Hepatocyte (in vitro differentiated cells): ENCODE data around the gene GGT6. TPM values are rescaled to one million over a fixed set of nuclear protein-coding genes. Genes with fewer than 3 reads are reported as not detected.

Source experiments
- DNase-seq: peaks from one replicate; pipeline ENCODE4 v3.0.0-alpha.2; 2016; ENCODE audit warnings: low spot score
- H2AFZ ChIP-seq: fragments of 200-600 bp; sonication (generic); 2 replicates; pipeline ENCODE4 v1.6.0; 2016; ENCODE audit warnings: antibody characterized with exemption, mild to moderate bottlenecking
- H3K27ac ChIP-seq: fragments of 200-600 bp; sonication (generic); 2 replicates; pipeline ENCODE4 v1.5.1; 2016; ENCODE audit warnings: mild to moderate bottlenecking
- H3K27me3 ChIP-seq: fragments of 200-600 bp; sonication (generic); 2 replicates; pipeline ENCODE4 v1.6.1; 2016
- H3K36me3 ChIP-seq: fragments of 200-600 bp; sonication (generic); replicated peaks from 2 replicates; pipeline ENCODE4 v1.5.1; 2016; ENCODE audit warnings: low read depth; ENCODE audit not compliant: insufficient read depth
- H3K4me1 ChIP-seq: fragments of 200-600 bp; sonication (generic); 2 replicates; pipeline ENCODE4 v1.5.1; 2016; ENCODE audit warnings: mild to moderate bottlenecking, moderate library complexity; ENCODE audit not compliant: insufficient read depth
- H3K4me2 ChIP-seq: fragments of 200-600 bp; sonication (generic); 2 replicates; pipeline ENCODE4 v1.6.0; 2016
- H3K4me3 ChIP-seq: fragments of 200-600 bp; sonication (generic); 2 replicates; pipeline ENCODE4 v1.5.1; 2016; ENCODE audit warnings: mild to moderate bottlenecking
- H3K79me2 ChIP-seq: fragments of 200-600 bp; sonication (generic); 2 replicates; pipeline ENCODE4 v1.6.0; 2017; ENCODE audit warnings: mild to moderate bottlenecking
- H3K9me2 ChIP-seq: fragments of 200-600 bp; sonication (generic); replicated peaks from 2 replicates; pipeline ENCODE4 v1.6.0; 2017; ENCODE audit warnings: mild to moderate bottlenecking; ENCODE audit not compliant: insufficient read depth
- H3K9me3 ChIP-seq: fragments of 200-600 bp; sonication (generic); 2 replicates; pipeline ENCODE4 v1.5.1; 2016; ENCODE audit warnings: low read depth, mild to moderate bottlenecking
- H4K20me1 ChIP-seq: fragments of 200-600 bp; sonication (generic); 2 replicates; pipeline ENCODE4 v1.6.0; 2016; ENCODE audit warnings: mild to moderate bottlenecking; ENCODE audit not compliant: insufficient read depth, poor library complexity, severe bottlenecking
- CTCF ChIP-seq: fragments of 200-600 bp; sonication (generic); IDR thresholded peaks from 2 replicates; pipeline ENCODE4 v1.5.1; 2016; ENCODE audit warnings: antibody characterized with exemption, mild to moderate bottlenecking; ENCODE audit not compliant: poor library complexity
- EZH2 ChIP-seq: fragments of 200-600 bp; sonication (generic); IDR thresholded peaks from 2 replicates; pipeline ENCODE4 v1.6.1; 2016; ENCODE audit warnings: antibody characterized with exemption, mild to moderate bottlenecking, borderline replicate concordance
- EZH2phosphoT487 ChIP-seq: fragments of 200-600 bp; sonication (generic); IDR thresholded peaks from one replicate; pipeline ENCODE4 v1.6.1; 2018; ENCODE audit warnings: antibody characterized with exemption, mild to moderate bottlenecking, low read depth, moderate library complexity; ENCODE audit not compliant: unreplicated experiment, severe bottlenecking
- WGBS: methylation state at CpG from one replicate; pipeline ENCODE4 v1.1.6; 2016; ENCODE audit warnings: low lambda C conversion rate; ENCODE audit errors: missing lambda C conversion rate; 5-methylcytosine and 5-hydroxymethylcytosine counted together
- polyA plus RNA-seq: library from polyadenylated mRNA; unstranded; fragments of >200 nt; fragmentation: Nextera tagmentation; extraction: Ambion mirVana; gene quantifications from 2 replicates; pipeline ENCODE4 v1.2.1, GENCODE V29; 2016
- total RNA-seq: library from RNA; depleted of rRNA; stranded (reverse); fragments of >200 nt; gene quantifications from 2 replicates; pipeline ENCODE4 v1.2.3, GENCODE V29; 2014

GGT6 gene
- total and polyA plus RNA-seq, 2 experiments from 2014 or later, result not detected

- TF ChIP-seq CTCF, result no peak
- no peak for TF ChIP-seq EZH2phosphoT487
- no peak for TF ChIP-seq EZH2
- no peaks in the 10 kb centered on the region for H3K79me2 ChIP-seq
- no peaks in the 10 kb centered on the region for H3K27me3 ChIP-seq
- no peak overlapping the region for H3K4me3 ChIP-seq
- H3K36me3 ChIP-seq, result no peaks in the 10 kb centered on the region
- H2AFZ ChIP-seq, result no peak overlapping the region
- DNase-seq, result peak; percentile 64
- no peaks in the 10 kb centered on the region for H3K9me3 ChIP-seq
- WGBS, result 67% methylated on average over 7 of the region's 7 CpGs
- H4K20me1 ChIP-seq, result no peaks in the 10 kb centered on the region
- peaks cover 24% of the 10 kb centered on the region for H3K4me1 ChIP-seq
- peak overlapping the region; percentile 80 for H3K27ac ChIP-seq
- H3K4me2 ChIP-seq, result no peak overlapping the region
- no peaks in the 10 kb centered on the region for H3K9me2 ChIP-seq
These were observed 46.2 kb downstream of the GGT6 start for GRCh38 chr17:4514206-4514605.

GRCh38 chr17:4513113-4514032 is 47.0 kb downstream of the GGT6 start:
- H4K20me1 ChIP-seq, result no peaks in the 10 kb centered on the region
- H3K36me3 ChIP-seq, result no peaks in the 10 kb centered on the region
- H3K27ac ChIP-seq, result peak overlapping the region; percentile 80
- no peak for TF ChIP-seq CTCF
- no peak for TF ChIP-seq EZH2
- no peak for TF ChIP-seq EZH2phosphoT487
- H3K4me1 ChIP-seq, result peaks cover 23% of the 10 kb centered on the region
- H2AFZ ChIP-seq, result no peak overlapping the region
- H3K9me2 ChIP-seq, result no peaks in the 10 kb centered on the region
- no peaks in the 10 kb centered on the region for H3K79me2 ChIP-seq
- no peaks in the 10 kb centered on the region for H3K27me3 ChIP-seq
- 80% methylated on average over 24 of the region's 24 CpGs for WGBS
- no peak for DNase-seq
- no peak overlapping the region for H3K4me2 ChIP-seq
- no peaks in the 10 kb centered on the region for H3K9me3 ChIP-seq
- H3K4me3 ChIP-seq, result no peak overlapping the region

GRCh38 chr17:4512156-4513112 is 47.9 kb downstream of the GGT6 start:
- Histone ChIP-seq H3K9me2 (no peaks in the 10 kb centered on the region), H3K4me2 (no peak overlapping the region), H4K20me1 (no peaks in the 10 kb centered on the region), H3K4me1 (peaks cover 23% of the 10 kb centered on the region), H3K4me3 (no peak overlapping the region), H3K27ac (no peak overlapping the region), H3K36me3 (no peaks in the 10 kb centered on the region), H3K9me3 (no peaks in the 10 kb centered on the region), H3K79me2 (no peaks in the 10 kb centered on the region), H3K27me3 (no peaks in the 10 kb centered on the region), H2AFZ (no peak overlapping the region)
- WGBS, result 86% methylated on average over 31 of the region's 31 CpGs
- TF ChIP-seq CTCF (no peak), EZH2 (no peak)
- DNase-seq, result no peak
